CD14-positive monocyte (primary cell): Measurements from ENCODE around the gene RNF157. TPM values are rescaled to one million over a fixed set of nuclear protein-coding genes. Genes with fewer than 3 reads are reported as not detected.

Experiments used
- DNase-seq, 3 donors: peaks; one replicate each; pipeline ENCODE4 v3.0.0-alpha.2; 2011 to 2022
- H2AFZ ChIP-seq: 2 replicates; pipeline ENCODE4 v1.6.0; 2012; ENCODE audit warnings: mild to moderate bottlenecking, low read depth, low read length, inconsistent platforms; ENCODE audit not compliant: insufficient read depth, poor library complexity, severe bottlenecking
- H3K27ac ChIP-seq, 2 donors: 1 replicate in 1 of 2; 2 replicates in 1 of 2; pipeline ENCODE4 v1.5.1; 2012 to 2013; ENCODE audit warnings: low read length in 2 of 2, control low read depth in 1 of 2, inconsistent platforms in 1 of 2, low read depth in 1 of 2, mild to moderate bottlenecking in 1 of 2
- H3K27me3 ChIP-seq, 2 donors: one replicate each; pipeline versions ENCODE4 v1.6.0 to v1.6.1; 2011 to 2013; ENCODE audit warnings: low read length in 2 of 2; ENCODE audit not compliant: control insufficient read depth in 2 of 2, insufficient read depth in 2 of 2
- H3K36me3 ChIP-seq, 2 donors: replicated peaks in 1 of 2; 1 replicate in 1 of 2; 2 replicates in 1 of 2; pipeline versions ENCODE4 v1.5.1 to v1.6.1; 2012 to 2013; ENCODE audit warnings: low read length in 2 of 2, control low read depth in 1 of 2, inconsistent platforms in 1 of 2, mild to moderate bottlenecking in 1 of 2; ENCODE audit not compliant: insufficient read depth in 2 of 2, control insufficient read depth in 1 of 2
- H3K4me1 ChIP-seq, 2 donors: 1 replicate in 1 of 2; 2 replicates in 1 of 2; pipeline versions ENCODE4 v1.5.1 to v1.6.1; 2012 to 2013; ENCODE audit warnings: low read length in 2 of 2, control low read depth in 1 of 2, inconsistent platforms in 1 of 2, mild to moderate bottlenecking in 1 of 2, moderate library complexity in 1 of 2; ENCODE audit not compliant: insufficient read depth in 2 of 2, control insufficient read depth in 1 of 2
- H3K4me2 ChIP-seq: replicated peaks from 2 replicates; pipeline ENCODE3; 2012; ENCODE audit warnings: low read length, moderate library complexity, mild to moderate bottlenecking; ENCODE audit not compliant: poor library complexity, severe bottlenecking; ENCODE audit errors: extremely low read depth
- H3K4me3 ChIP-seq, 3 experiments: fragments of 200-600 bp in 1 of 3; sonication (generic) in 1 of 3; replicated peaks in 1 of 3; 1 replicate in 2 of 3; 2 replicates in 1 of 3; pipeline ENCODE4 v1.5.1; 2011 to 2013; ENCODE audit warnings: low read length in 3 of 3, mild to moderate bottlenecking in 3 of 3, control low read depth in 2 of 3, low read depth in 2 of 3, inconsistent platforms in 1 of 3, moderate library complexity in 1 of 3
- H3K79me2 ChIP-seq: 2 replicates; pipeline ENCODE4 v1.6.0; 2012; ENCODE audit warnings: mild to moderate bottlenecking, control low read depth, inconsistent platforms, low read length, moderate library complexity; ENCODE audit not compliant: insufficient read depth
- H3K9ac ChIP-seq: 2 replicates; pipeline ENCODE4 v1.6.0; 2017; ENCODE audit warnings: low read length, mild to moderate bottlenecking; ENCODE audit not compliant: insufficient read depth, poor library complexity, severe bottlenecking
- H3K9me3 ChIP-seq, 2 donors: replicated peaks in 1 of 2; 1 replicate in 1 of 2; 2 replicates in 1 of 2; pipeline versions ENCODE4 v1.5.1 to v1.6.1; 2012 to 2013; ENCODE audit warnings: low read length in 2 of 2, control low read depth in 1 of 2; ENCODE audit not compliant: control insufficient read depth in 1 of 2, insufficient read depth in 1 of 2
- H4K20me1 ChIP-seq: 2 replicates; pipeline ENCODE4 v1.6.0; 2012; ENCODE audit warnings: mild to moderate bottlenecking, low read length, control low read depth, moderate library complexity; ENCODE audit not compliant: insufficient read depth
- H3K27ac Mint-ChIP-seq, 7 donors: one replicate each; pipeline ENCODE4 v1.8.0; 2020; ENCODE audit warnings: mild to moderate bottlenecking in 7 of 7, mixed read lengths in 7 of 7, moderate library complexity in 6 of 7, inconsistent platforms in 2 of 7
- H3K27me3 Mint-ChIP-seq, 3 donors: one replicate each; pipeline ENCODE4 v1.8.0; 2021 to 2022; ENCODE audit warnings: low read depth in 3 of 3, mild to moderate bottlenecking in 3 of 3, mixed read lengths in 3 of 3, moderate library complexity in 3 of 3, inconsistent platforms in 1 of 3
- H3K36me3 Mint-ChIP-seq, 2 donors: one replicate each; pipeline ENCODE4 v1.8.0; 2020; ENCODE audit warnings: mixed read lengths in 2 of 2, inconsistent platforms in 1 of 2, mild to moderate bottlenecking in 1 of 2
- H3K4me1 Mint-ChIP-seq: one replicate; pipeline ENCODE4 v1.8.0; 2020; ENCODE audit warnings: mild to moderate bottlenecking, mixed read lengths
- H3K4me3 Mint-ChIP-seq, 2 donors: one replicate each; pipeline ENCODE4 v1.8.0; 2020; ENCODE audit warnings: mild to moderate bottlenecking in 2 of 2, mixed read lengths in 2 of 2, moderate library complexity in 1 of 2
- H3K9me3 Mint-ChIP-seq, 7 donors: one replicate each; pipeline ENCODE4 v1.8.0; 2020 to 2022; ENCODE audit warnings: mixed read lengths in 7 of 7, mild to moderate bottlenecking in 6 of 7, moderate library complexity in 6 of 7, inconsistent platforms in 2 of 7
- WGBS: methylation state at CpG from one replicate; pipeline ENCODE4 v1.1.5; 2013; ENCODE audit warnings: missing lambda C conversion rate; ENCODE audit not compliant: insufficient coverage; 5-methylcytosine and 5-hydroxymethylcytosine counted together
- intact Hi-C, 2 donors: fragments of 100-400 bp; cut with micrococcal nuclease; formaldehyde crosslinking; loops; one replicate each; pipeline versions ENCODE4 v1.15.0 to v1.15.1; 2023
- polyA plus RNA-seq, 3 donors: library from polyadenylated mRNA; depleted of rRNA in 1 of 3; unstranded in 2 of 3; stranded (reverse) in 1 of 3; fragments of 300-500 nt in 2 of 3; fragments of >200 nt in 1 of 3; fragmentation: Illumina TruSeq in 2 of 3; gene quantifications; 1 replicate in 2 of 3; 2 replicates in 1 of 3; pipeline ENCODE4 v1.2.3, GENCODE V29; 2012 to 2021
- TF ChIP-seq, protein P1 (sequence below): fragments of 200-600 bp; IDR thresholded peaks from one replicate; pipeline ENCODE4 v1.8.0; 2022; ENCODE audit warnings: antibody characterized with exemption, mild to moderate bottlenecking

RNF157 gene
- polyA plus RNA-seq, 3 donors: 0.03 TPM; not detected in 2

DNA sequence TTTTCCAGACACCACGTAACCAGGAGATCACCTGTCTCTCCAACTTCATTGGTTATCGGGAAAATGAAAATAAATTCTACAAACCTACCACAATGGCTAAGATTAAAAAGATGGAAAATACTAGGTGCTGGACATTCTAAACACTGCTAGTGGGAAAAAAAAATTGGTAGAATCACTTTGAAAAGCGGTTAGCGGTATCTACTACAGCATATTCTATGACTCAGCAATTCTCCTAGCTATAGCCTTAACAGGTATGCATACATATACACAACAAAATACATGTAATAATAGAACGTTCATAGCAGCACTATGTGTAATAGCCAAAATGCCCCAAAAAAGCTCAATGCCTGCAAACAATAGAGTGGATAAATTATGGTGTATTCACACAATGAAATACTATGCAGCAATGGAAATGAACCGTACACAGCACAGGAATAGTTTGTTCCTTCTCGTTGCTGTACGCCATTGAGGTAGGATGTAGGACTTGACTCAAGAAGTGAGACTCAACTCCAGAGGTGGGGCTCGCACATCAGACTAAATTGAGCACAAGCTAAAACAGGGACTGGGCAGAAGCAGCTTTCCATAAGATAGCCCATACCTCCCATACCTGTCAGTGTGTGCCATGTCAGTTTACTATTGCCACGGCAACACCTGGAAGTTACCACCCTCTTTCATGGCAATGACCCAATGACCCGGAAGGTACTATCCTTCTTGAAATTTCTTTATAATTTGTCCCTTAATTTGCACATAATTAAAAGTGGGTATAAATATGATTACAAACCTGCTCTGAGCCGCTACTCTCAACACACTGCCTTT, 44.8 kb downstream of the RNF157 start:
- H3K9me3 ChIP-seq: no peaks in the 10 kb centered on the region
- H3K27me3 Mint-ChIP-seq: peaks cover 6 to 10% (median 8%) of the 10 kb centered on the region in 3 donors
- H3K4me1 ChIP-seq: no peaks in the 10 kb centered on the region
- no peaks in the 10 kb centered on the region for H4K20me1 ChIP-seq
- DNase-seq: no peak
- H3K4me3 ChIP-seq: no peak overlapping the region
- no peaks in the 10 kb centered on the region for H3K36me3 Mint-ChIP-seq
- H3K9me3 Mint-ChIP-seq: peaks cover 0 to 1% (median 0%) of the 10 kb centered on the region in 7 donors
- no peak overlapping the region for H2AFZ ChIP-seq
- TF ChIP-seq, protein P1, sequence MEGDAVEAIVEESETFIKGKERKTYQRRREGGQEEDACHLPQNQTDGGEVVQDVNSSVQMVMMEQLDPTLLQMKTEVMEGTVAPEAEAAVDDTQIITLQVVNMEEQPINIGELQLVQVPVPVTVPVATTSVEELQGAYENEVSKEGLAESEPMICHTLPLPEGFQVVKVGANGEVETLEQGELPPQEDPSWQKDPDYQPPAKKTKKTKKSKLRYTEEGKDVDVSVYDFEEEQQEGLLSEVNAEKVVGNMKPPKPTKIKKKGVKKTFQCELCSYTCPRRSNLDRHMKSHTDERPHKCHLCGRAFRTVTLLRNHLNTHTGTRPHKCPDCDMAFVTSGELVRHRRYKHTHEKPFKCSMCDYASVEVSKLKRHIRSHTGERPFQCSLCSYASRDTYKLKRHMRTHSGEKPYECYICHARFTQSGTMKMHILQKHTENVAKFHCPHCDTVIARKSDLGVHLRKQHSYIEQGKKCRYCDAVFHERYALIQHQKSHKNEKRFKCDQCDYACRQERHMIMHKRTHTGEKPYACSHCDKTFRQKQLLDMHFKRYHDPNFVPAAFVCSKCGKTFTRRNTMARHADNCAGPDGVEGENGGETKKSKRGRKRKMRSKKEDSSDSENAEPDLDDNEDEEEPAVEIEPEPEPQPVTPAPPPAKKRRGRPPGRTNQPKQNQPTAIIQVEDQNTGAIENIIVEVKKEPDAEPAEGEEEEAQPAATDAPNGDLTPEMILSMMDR: no peak
- H3K9ac ChIP-seq: no peak overlapping the region
- H3K4me1 Mint-ChIP-seq: peaks cover 3% of the 10 kb centered on the region
- no peak overlapping the region for H3K4me2 ChIP-seq
- no peaks in the 10 kb centered on the region for H3K79me2 ChIP-seq
- intact Hi-C loops: no loop called here
- H3K27ac Mint-ChIP-seq: no peak overlapping the region
- H3K36me3 ChIP-seq: no peaks in the 10 kb centered on the region
- 88% methylated on average over 3 of the region's 12 CpGs for WGBS
- H3K4me3 Mint-ChIP-seq: no peak overlapping the region
- no peaks in the 10 kb centered on the region for H3K27me3 ChIP-seq
- no peak overlapping the region for H3K27ac ChIP-seq

DNA sequence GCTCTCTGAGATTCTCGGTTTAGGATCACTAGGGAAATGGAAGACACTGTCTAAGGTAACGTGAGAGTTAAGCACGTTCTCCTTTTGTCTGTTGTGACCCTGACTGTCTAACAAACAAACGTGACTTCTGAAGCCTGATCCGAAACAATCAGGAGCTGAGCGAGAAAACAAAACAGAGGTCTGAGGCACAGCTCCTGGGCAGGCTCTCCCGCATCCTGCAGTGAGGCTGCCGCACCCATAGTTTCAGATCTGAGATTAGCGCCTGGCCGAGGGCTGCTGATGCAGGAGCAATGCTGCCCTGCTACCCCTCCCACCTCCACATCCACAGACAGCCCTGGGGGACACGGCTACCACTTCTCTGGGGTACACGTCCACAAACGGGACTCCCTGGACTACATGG, 46.7 kb downstream of the RNF157 start:
- Histone ChIP-seq H3K36me3 (no peaks in the 10 kb centered on the region), H3K4me3 (no peak overlapping the region), H3K9me3 (no peaks in the 10 kb centered on the region), H3K27ac (no peak overlapping the region), H3K9ac (no peak overlapping the region), H3K4me1 (no peaks in the 10 kb centered on the region), H3K79me2 (no peaks in the 10 kb centered on the region), H3K27me3 (no peaks in the 10 kb centered on the region), H2AFZ (no peak overlapping the region), H4K20me1 (no peaks in the 10 kb centered on the region), H3K4me2 (no peak overlapping the region)
- H3K27me3 Mint-ChIP-seq: peaks cover 5 to 12% (median 12%) of the 10 kb centered on the region in 3 donors
- DNase-seq: no peak
- intact Hi-C loops: no loop called here
- WGBS: 95% methylated on average over 13 of the region's 13 CpGs
- H3K4me3 Mint-ChIP-seq: no peak overlapping the region
- TF ChIP-seq, protein P1: no peak
- H3K4me1 Mint-ChIP-seq: peaks cover 3% of the 10 kb centered on the region
- no peak overlapping the region for H3K27ac Mint-ChIP-seq
- H3K9me3 Mint-ChIP-seq: no peaks in the 10 kb centered on the region
- H3K36me3 Mint-ChIP-seq: no peaks in the 10 kb centered on the region
